Calu3 (cell line): ENCODE data around the gene CARMIL1. TPM values are rescaled to one million over a fixed set of nuclear protein-coding genes. Genes with fewer than 3 reads are reported as not detected.

Experiments used
- BruUV-seq: library from RNA; stranded (reverse); fragments of 400-500 nt; replicated peaks from 2 replicates; lab custom pipeline; 2021; lab: Mats Ljungman, UMichigan
- CTCF ChIA-PET: fragments of 300-600 bp; sonication (Branson Sonifier 250); formaldehyde crosslinking; loops from one replicate; lab custom pipeline; 2022; ENCODE audit warnings: antibody characterized with exemption; lab: Charles Lee
- DNase-seq: peaks from one replicate; pipeline ENCODE4 v3.0.0; 2022
- H3K27ac Mint-ChIP-seq: one replicate; pipeline ENCODE4 v1.8.0; 2022; ENCODE audit warnings: mixed read lengths; ENCODE audit not compliant: unreplicated experiment
- H3K27me3 Mint-ChIP-seq: one replicate; pipeline ENCODE4 v1.8.0; 2022; ENCODE audit warnings: mixed read lengths; ENCODE audit not compliant: unreplicated experiment
- H3K36me3 Mint-ChIP-seq: one replicate; pipeline ENCODE4 v1.8.0; 2022; ENCODE audit warnings: mild to moderate bottlenecking, moderate library complexity, mixed read lengths; ENCODE audit not compliant: insufficient read depth, unreplicated experiment
- H3K4me1 Mint-ChIP-seq: one replicate; pipeline ENCODE4 v1.8.0; 2022; ENCODE audit warnings: mild to moderate bottlenecking, low read depth, mixed read lengths; ENCODE audit not compliant: unreplicated experiment
- H3K4me3 Mint-ChIP-seq: one replicate; pipeline ENCODE4 v1.8.0; 2022; ENCODE audit warnings: mild to moderate bottlenecking, low read depth, moderate library complexity, mixed read lengths; ENCODE audit not compliant: unreplicated experiment
- H3K9me3 Mint-ChIP-seq: one replicate; pipeline ENCODE4 v1.8.0; 2022; ENCODE audit warnings: low read depth, mixed read lengths; ENCODE audit not compliant: unreplicated experiment
- CTCF ChIP-seq: fragments of 200-600 bp; IDR thresholded peaks from one replicate; pipeline ENCODE4 v1.8.0; 2022; ENCODE audit warnings: antibody characterized with exemption; ENCODE audit not compliant: unreplicated experiment
- intact Hi-C: fragments of 100-400 bp; cut with micrococcal nuclease; formaldehyde crosslinking; loops from one replicate; pipeline ENCODE4 v1.10.0; 2022; ENCODE audit not compliant: unreplicated experiment
- total RNA-seq: library from RNA; stranded (reverse); gene quantifications from 2 replicates; pipeline ENCODE4 v1.2.3, GENCODE V29; 2022

CARMIL1 gene
- total RNA-seq, 1 experiment from 2014 or later, result 92.4 TPM

- Mint-ChIP-seq H3K4me1 (no peaks in the 10 kb centered on the region), H3K9me3 (no peaks in the 10 kb centered on the region), H3K27me3 (no peaks in the 10 kb centered on the region), H3K4me3 (no peak overlapping the region), H3K27ac (no peak overlapping the region), H3K36me3 (peaks cover 11% of the 10 kb centered on the region)
- TF ChIP-seq CTCF, result no peak
- CTCF ChIA-PET, result interaction anchor here (1.4 kb wide), 1 partner anchor 21 kb away, joined by 3 read pairs; no protein-coding TSS in a partner anchor
- DNase-seq, result no peak
- no TSS peak for BruUV-seq
- intact Hi-C loops, result no loop called here
These were observed 255.9 kb downstream of the CARMIL1 start for GRCh38 chr6:25534942-25535631.

- H3K27me3 Mint-ChIP-seq, result no peaks in the 10 kb centered on the region
- intact Hi-C loops, result no loop called here
- peaks cover 14% of the 10 kb centered on the region for H3K36me3 Mint-ChIP-seq
- no peak overlapping the region for H3K4me3 Mint-ChIP-seq
- no peaks in the 10 kb centered on the region for H3K4me1 Mint-ChIP-seq
- TF ChIP-seq CTCF, result no peak
- no peaks in the 10 kb centered on the region for H3K9me3 Mint-ChIP-seq
- DNase-seq, result no peak
- CTCF ChIA-PET, result no interaction called here
- H3K27ac Mint-ChIP-seq, result no peak overlapping the region
- BruUV-seq, result no TSS peak
These were observed 256.6 kb downstream of the CARMIL1 start for GRCh38 chr6:25535632-25536225.

- TF ChIP-seq CTCF, result no peak
- CTCF ChIA-PET, result no interaction called here
- no peak overlapping the region for H3K4me3 Mint-ChIP-seq
- no peak overlapping the region for H3K27ac Mint-ChIP-seq
- no TSS peak for BruUV-seq
- H3K4me1 Mint-ChIP-seq, result no peaks in the 10 kb centered on the region
- no peaks in the 10 kb centered on the region for H3K27me3 Mint-ChIP-seq
- intact Hi-C loops, result no loop called here
- DNase-seq, result no peak
- H3K9me3 Mint-ChIP-seq, result no peaks in the 10 kb centered on the region
- peaks cover 15% of the 10 kb centered on the region for H3K36me3 Mint-ChIP-seq
These were observed 257.6 kb downstream of the CARMIL1 start for GRCh38 chr6:25536781-25537180.

GRCh38 chr6:25537349-25538018, 258.3 kb downstream of the CARMIL1 start:
- CTCF ChIA-PET, result no interaction called here
- Mint-ChIP-seq H3K9me3 (no peaks in the 10 kb centered on the region), H3K4me1 (no peaks in the 10 kb centered on the region), H3K4me3 (no peak overlapping the region), H3K36me3 (peaks cover 20% of the 10 kb centered on the region), H3K27ac (no peak overlapping the region), H3K27me3 (no peaks in the 10 kb centered on the region)
- DNase-seq, result no peak
- intact Hi-C loops, result no loop called here
- TF ChIP-seq CTCF, result no peak
- no TSS peak for BruUV-seq
